HCEC 1CT (cell line): ENCODE measurements around the gene HCRT.

ENCODE experiments used
- DNase-seq: peaks from one replicate; pipeline ENCODE4 v3.0.0-alpha.2; 2017

The HCRT gene

GRCh38 chr17:42136654-42137051 is 48.6 kb downstream of the HCRT start:
- DNase-seq, result no peak

GRCh38 chr17:42135664-42136653 is 49.3 kb downstream of the HCRT start:
- peak; percentile 72 for DNase-seq

DNA sequence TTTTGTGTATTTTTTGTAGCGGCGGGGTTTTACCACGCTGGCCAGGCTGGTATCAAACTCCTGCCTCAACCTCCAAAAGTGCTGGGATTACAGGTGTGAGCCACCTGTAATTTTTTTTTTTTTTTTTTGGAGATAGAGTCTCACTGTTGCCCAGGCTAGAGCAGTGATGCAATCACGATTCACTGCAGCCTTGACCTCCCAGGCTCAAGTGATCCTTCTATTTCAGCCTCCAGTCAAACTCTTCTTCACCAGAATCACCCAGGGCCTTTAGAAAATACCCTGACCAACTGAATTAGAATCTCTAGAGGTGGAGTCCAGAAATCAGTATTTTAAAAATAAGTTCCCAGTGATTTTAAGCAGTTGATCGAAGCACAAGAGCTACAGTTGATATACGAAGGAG is 50.1 kb downstream of the HCRT start:
- no peak for DNase-seq
